OCI-LY7 (cell line): ENCODE results near the gene TAS1R1.

Source experiments
- EZH2phosphoT487 ChIP-seq: fragments of 200-600 bp; sonication (generic); IDR thresholded peaks from 2 replicates; pipeline ENCODE4 v1.6.1; 2018; ENCODE audit warnings: low read depth, borderline replicate concordance, mild to moderate bottlenecking, mixed run types, antibody characterized with exemption, low read length, moderate library complexity, mixed read lengths
- TF ChIP-seq, protein P1 (sequence below): fragments of 200-600 bp; sonication (generic); conservative IDR thresholded peaks from 2 replicates; pipeline ENCODE4 v1.5.1; 2014; ENCODE audit warnings: mild to moderate bottlenecking, antibody characterized with exemption, low read length, moderate library complexity, mixed read lengths

DNA sequence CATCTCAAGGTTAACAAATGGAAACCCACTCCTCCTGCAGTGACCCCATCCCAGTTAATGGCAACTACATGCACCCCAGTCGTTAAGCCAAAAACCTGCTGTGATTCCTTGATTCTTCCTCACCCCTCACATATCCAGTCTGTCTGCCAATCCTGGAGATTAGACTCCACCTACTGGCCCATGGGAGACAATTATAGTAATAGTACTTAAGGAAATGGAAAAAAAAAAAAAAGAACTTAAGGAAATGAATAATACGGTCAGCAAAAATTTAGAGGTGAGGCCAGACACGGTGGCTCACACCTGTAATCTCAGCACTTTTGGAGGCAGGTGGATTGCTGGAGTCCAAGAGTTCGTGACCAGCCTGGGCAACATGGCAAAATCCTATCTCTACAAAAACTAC lies 7.8 kb upstream of the TAS1R1 start:
- TF ChIP-seq, protein P1, sequence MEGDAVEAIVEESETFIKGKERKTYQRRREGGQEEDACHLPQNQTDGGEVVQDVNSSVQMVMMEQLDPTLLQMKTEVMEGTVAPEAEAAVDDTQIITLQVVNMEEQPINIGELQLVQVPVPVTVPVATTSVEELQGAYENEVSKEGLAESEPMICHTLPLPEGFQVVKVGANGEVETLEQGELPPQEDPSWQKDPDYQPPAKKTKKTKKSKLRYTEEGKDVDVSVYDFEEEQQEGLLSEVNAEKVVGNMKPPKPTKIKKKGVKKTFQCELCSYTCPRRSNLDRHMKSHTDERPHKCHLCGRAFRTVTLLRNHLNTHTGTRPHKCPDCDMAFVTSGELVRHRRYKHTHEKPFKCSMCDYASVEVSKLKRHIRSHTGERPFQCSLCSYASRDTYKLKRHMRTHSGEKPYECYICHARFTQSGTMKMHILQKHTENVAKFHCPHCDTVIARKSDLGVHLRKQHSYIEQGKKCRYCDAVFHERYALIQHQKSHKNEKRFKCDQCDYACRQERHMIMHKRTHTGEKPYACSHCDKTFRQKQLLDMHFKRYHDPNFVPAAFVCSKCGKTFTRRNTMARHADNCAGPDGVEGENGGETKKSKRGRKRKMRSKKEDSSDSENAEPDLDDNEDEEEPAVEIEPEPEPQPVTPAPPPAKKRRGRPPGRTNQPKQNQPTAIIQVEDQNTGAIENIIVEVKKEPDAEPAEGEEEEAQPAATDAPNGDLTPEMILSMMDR, result no peak
- TF ChIP-seq EZH2phosphoT487, result no peak
